ENCODE measurements around the gene GTPBP4. TPM values are rescaled to one million over a fixed set of nuclear protein-coding genes. Genes with fewer than 3 reads are reported as not detected.

GTPBP4 gene
- total RNA-seq, 1 donor from 2014 or later, result 66.3 TPM

GRCh38 chr10:983401-983800 is 4.8 kb upstream of the GTPBP4 start:
- peaks cover 9% of the 10 kb centered on the region for H3K4me1 Mint-ChIP-seq

GRCh38 chr10:983971-984655 is 4.1 kb upstream of the GTPBP4 start:
- no peak overlapping the region for H3K27ac Mint-ChIP-seq

More at GRCh38 chr10:983401-983800, 4.8 kb upstream of the GTPBP4 start:
- peaks cover 22% of the 10 kb centered on the region for H3K36me3 Mint-ChIP-seq
- DNase-seq (ENCODE audit: low spot score in 2 of 2, unreplicated experiment in 2 of 2), result no peak
- H3K9me3 Mint-ChIP-seq, result peaks cover 25% of the 10 kb centered on the region
- no peaks in the 10 kb centered on the region for H3K27me3 Mint-ChIP-seq (ENCODE audit: low read depth)
- H3K27ac Mint-ChIP-seq, result no peak overlapping the region
- no peak for TF ChIP-seq CTCF (IDR thresholded peaks at IDR 0.05; ENCODE audit: unreplicated experiment)
- H3K4me3 Mint-ChIP-seq, result no peak overlapping the region

GRCh38 chr10:985361-985760 is 2.9 kb upstream of the GTPBP4 start:
- Mint-ChIP-seq H3K27ac (no peak overlapping the region), H3K9me3 (peaks cover 14% of the 10 kb centered on the region), H3K27me3 (ENCODE audit: low read depth) (no peaks in the 10 kb centered on the region), H3K36me3 (peaks cover 15% of the 10 kb centered on the region), H3K4me1 (peaks cover 24% of the 10 kb centered on the region), H3K4me3 (no peak overlapping the region)
- no peak for TF ChIP-seq CTCF (IDR thresholded peaks at IDR 0.05; ENCODE audit: unreplicated experiment)
- DNase-seq (ENCODE audit: low spot score in 2 of 2, unreplicated experiment in 2 of 2), result no peak

More at GRCh38 chr10:983971-984655, 4.1 kb upstream of the GTPBP4 start:
- no peak for TF ChIP-seq CTCF (IDR thresholded peaks at IDR 0.05; ENCODE audit: unreplicated experiment)
- H3K4me1 Mint-ChIP-seq, result peaks cover 14% of the 10 kb centered on the region
- peaks cover 16% of the 10 kb centered on the region for H3K36me3 Mint-ChIP-seq
- DNase-seq (ENCODE audit: low spot score in 2 of 2, unreplicated experiment in 2 of 2), result no peak
- no peak overlapping the region for H3K4me3 Mint-ChIP-seq
- H3K9me3 Mint-ChIP-seq, result peaks cover 18% of the 10 kb centered on the region
- H3K27me3 Mint-ChIP-seq (ENCODE audit: low read depth), result no peaks in the 10 kb centered on the region

- peak overlapping the region; percentile 92 for H3K4me3 Mint-ChIP-seq
- peak overlapping the region; percentile 97 for H3K27ac Mint-ChIP-seq
- DNase-seq (ENCODE audit: low spot score in 2 of 2, unreplicated experiment in 2 of 2), result no peak
- peaks cover 11% of the 10 kb centered on the region for H3K36me3 Mint-ChIP-seq
- peaks cover 24% of the 10 kb centered on the region for H3K4me1 Mint-ChIP-seq
- H3K27me3 Mint-ChIP-seq (ENCODE audit: low read depth), result no peaks in the 10 kb centered on the region
- H3K9me3 Mint-ChIP-seq, result peaks cover 6% of the 10 kb centered on the region
- no peak for TF ChIP-seq CTCF (IDR thresholded peaks at IDR 0.05; ENCODE audit: unreplicated experiment)
These were observed 2.0 kb upstream of the GTPBP4 start for GRCh38 chr10:986137-986825.

GRCh38 chr10:986881-987619 is 1.2 kb upstream of the GTPBP4 start:
- Mint-ChIP-seq H3K9me3 (peaks cover 5% of the 10 kb centered on the region), H3K4me1 (peaks cover 24% of the 10 kb centered on the region), H3K4me3 (peak overlapping the region; percentile 92), H3K36me3 (peaks cover 13% of the 10 kb centered on the region), H3K27me3 (ENCODE audit: low read depth) (no peaks in the 10 kb centered on the region), H3K27ac (peak overlapping the region; percentile 97)
- no peak for TF ChIP-seq CTCF (IDR thresholded peaks at IDR 0.05; ENCODE audit: unreplicated experiment)
- DNase-seq (ENCODE audit: low spot score in 2 of 2, unreplicated experiment in 2 of 2), result no peak
